Activated CD4-positive, alpha-beta T cell treated with anti-CD3 and anti-CD28 coated beads, Interleukin-2, amount 50 U/mL, for 1 hour (primary cell): ENCODE results near the gene EID1.

Experiments used
- DNase-seq: peaks from one replicate; pipeline ENCODE4 v3.0.0-alpha.2; 2020

EID1 gene

GRCh38 chr15:48914717-48915116 is 36.8 kb downstream of the EID1 start:
- DNase-seq: no peak

- DNase-seq: no peak
Measured at GRCh38 chr15:48915861-48916260, 37.9 kb downstream of the EID1 start.

- DNase-seq: no peak
Measured at GRCh38 chr15:48916721-48917120, 38.8 kb downstream of the EID1 start.

- no peak for DNase-seq
Measured at GRCh38 chr15:48922046-48922445, 44.1 kb downstream of the EID1 start.

- DNase-seq: no peak
Measured at GRCh38 chr15:48924528-48925393, 46.8 kb downstream of the EID1 start.

DNA sequence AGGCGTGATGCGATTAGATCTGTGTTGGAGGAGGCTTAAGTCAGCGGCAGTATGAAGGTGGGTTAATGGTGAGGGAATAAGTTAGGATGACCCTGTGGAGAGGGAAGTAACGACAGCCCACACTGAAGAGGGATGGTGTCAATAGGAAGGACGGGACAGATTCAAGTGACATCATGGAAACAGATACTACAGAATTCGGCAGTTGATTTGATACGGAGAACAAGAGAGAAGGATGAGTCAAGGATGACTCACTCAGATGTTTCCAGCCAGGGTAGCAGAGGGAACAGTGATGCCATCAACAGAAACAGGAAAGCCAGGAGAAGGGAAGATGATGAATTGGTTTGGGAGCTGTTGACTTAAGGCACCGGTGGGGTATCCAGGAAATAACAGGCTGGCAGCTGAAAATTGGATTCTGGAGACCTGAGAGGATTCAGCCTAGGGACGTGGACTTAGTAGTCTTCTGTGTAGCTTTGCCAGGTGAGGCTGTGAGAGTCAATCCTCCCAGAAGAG is 47.8 kb downstream of the EID1 start:
- DNase-seq: no peak

DNA sequence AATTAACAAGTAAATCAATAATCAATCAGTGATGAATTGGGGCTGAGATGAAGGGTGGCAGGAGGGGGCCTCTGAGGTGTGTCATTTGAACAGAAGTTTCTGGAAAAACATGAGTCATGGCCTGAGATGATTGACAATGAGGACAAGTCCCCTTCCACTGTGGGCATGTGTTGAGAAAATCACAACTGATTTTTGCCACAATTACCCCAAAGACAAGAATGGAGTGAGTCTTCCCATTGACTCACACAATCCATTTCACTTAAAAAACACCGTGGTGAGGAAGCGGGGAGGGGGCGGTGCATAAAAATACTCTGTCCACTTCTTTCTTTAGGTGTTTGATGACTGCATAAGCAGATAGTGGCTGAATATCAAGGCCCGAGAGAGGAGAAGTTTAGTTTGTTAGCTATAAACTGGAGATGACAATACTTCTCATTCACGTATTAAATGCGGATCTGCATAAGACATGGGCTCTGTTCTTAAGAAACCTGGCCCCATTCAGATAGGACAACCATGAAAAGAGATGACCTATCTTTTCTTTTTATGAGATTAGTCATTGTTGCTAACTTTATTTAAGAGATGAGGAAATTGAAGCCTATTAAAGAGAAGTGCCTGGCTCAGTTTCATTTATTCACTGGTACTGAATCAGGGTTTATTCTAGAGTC is 51.1 kb downstream of the EID1 start:
- DNase-seq: no peak

GRCh38 chr15:48929661-48930060 is 51.7 kb downstream of the EID1 start:
- no peak for DNase-seq
